A549 (cell line): ENCODE measurements around the gene ZNF446. TPM values are rescaled to one million over a fixed set of nuclear protein-coding genes. Genes with fewer than 3 reads are reported as not detected.
A peak's percentile ranks its signal among the peaks of the same experiment; 100 is the strongest.

Experiments
- ATAC-seq, 2 experiments: fragments of 200-7000 bp in 1 of 2; fragments of >200 bp in 1 of 2; cut with Nextera tagmentation in 1 of 2; cut with Tn5 transposase in 1 of 2; 3 replicates each; pipeline versions ENCODE4 v1.8.0 to v1.9.1; 2018 to 2020; ENCODE audit warnings: mild to moderate bottlenecking in 1 of 2, moderate library complexity in 1 of 2
- CTCF ChIA-PET: fragments of 300-600 bp; sonication (Branson Sonifier 250); formaldehyde crosslinking; extraction: SDS; loops from one replicate; lab custom pipeline; 2021; ENCODE audit warnings: antibody characterized with exemption, inconsistent platforms; lab: Yijun Ruan, JAX
- POLR2A ChIA-PET: fragments of 350-600 bp; formaldehyde crosslinking; extraction: SDS; loops from one replicate; lab custom pipeline; 2021; ENCODE audit warnings: antibody characterized with exemption, inconsistent platforms; lab: Yijun Ruan, JAX
- DNase-seq, 2 experiments: peaks; one replicate each; pipeline versions ENCODE4 v3.0.0 to v3.0.0-alpha.2; 2011 to 2016; ENCODE audit warnings: low read depth in 1 of 2, low spot score in 1 of 2
- FAIRE-seq: peaks from 2 replicates; lab custom pipeline; 2011; peaks lifted over from hg19 to GRCh38; lab: Jason Lieb, UNC
- H3K27ac ChIP-seq, 2 experiments: fragments of >200 bp; sonication (Bioruptor Twin); formaldehyde crosslinking; 3 replicates each; pipeline ENCODE4 v1.5.1; 2016 to 2017
- H3K4me1 ChIP-seq: fragments of >200 bp; sonication (Bioruptor Twin); formaldehyde crosslinking; 3 replicates; pipeline ENCODE4 v1.6.1; 2016
- H3K4me2 ChIP-seq: fragments of >200 bp; sonication (Bioruptor Twin); formaldehyde crosslinking; 3 replicates; pipeline ENCODE4 v1.6.1; 2016
- H3K4me3 ChIP-seq: fragments of >200 bp; sonication (Bioruptor Twin); formaldehyde crosslinking; 3 replicates; pipeline ENCODE4 v1.5.1; 2016
- H3K9me3 ChIP-seq: fragments of >200 bp; sonication (Bioruptor Twin); formaldehyde crosslinking; 3 replicates; pipeline ENCODE4 v1.6.1; 2016
- ATOH8 ChIP-seq: fragments of 250-450 bp; sonication (Bioruptor Pico); IDR thresholded peaks from 2 replicates; pipeline ENCODE4 v1.5.0; 2020; ENCODE audit warnings: low read depth, mild to moderate bottlenecking, moderate library complexity
- BCL3 ChIP-seq: fragments of >200 bp; sonication (Bioruptor Twin); formaldehyde crosslinking; IDR thresholded peaks from 3 replicates; pipeline ENCODE4 v1.6.1; 2016
- BHLHE40 ChIP-seq: IDR thresholded peaks from 2 replicates; pipeline ENCODE4 v1.6.1; 2012; ENCODE audit warnings: low read depth, low read length, inconsistent platforms
- CEBPB ChIP-seq, 2 experiments: fragments of >200 bp in 1 of 2; sonication (Bioruptor Twin) in 1 of 2; formaldehyde crosslinking in 1 of 2; IDR thresholded peaks; 2 replicates each; pipeline ENCODE4 v1.6.1; 2012 to 2016
- CHD4 ChIP-seq: fragments of 200-600 bp; sonication (generic); IDR thresholded peaks from 2 replicates; pipeline ENCODE4 v1.6.1; 2016; ENCODE audit warnings: antibody characterized with exemption, mild to moderate bottlenecking, borderline replicate concordance
- E2F6 ChIP-seq: IDR thresholded peaks from 2 replicates; pipeline ENCODE4 v1.6.1; 2012; ENCODE audit warnings: low read depth, borderline replicate concordance
- EP300 ChIP-seq, 2 experiments: fragments of >200 bp; sonication (Bioruptor Twin); formaldehyde crosslinking; IDR thresholded peaks; 2 replicates in 1 of 2; 3 replicates in 1 of 2; pipeline ENCODE4 v1.6.1; 2016 to 2017
- ESRRA ChIP-seq: fragments of 150-350 bp; IDR thresholded peaks from 2 replicates; pipeline ENCODE4 v1.6.1; 2014; ENCODE audit warnings: mild to moderate bottlenecking, low read length, borderline replicate concordance
- FOSB ChIP-seq: fragments of 250-450 bp; sonication (Bioruptor Pico); IDR thresholded peaks from 2 replicates; pipeline ENCODE4 v1.5.0; 2020; ENCODE audit warnings: mild to moderate bottlenecking, moderate library complexity
- FOXS1 ChIP-seq: fragments of 250-450 bp; sonication (Bioruptor Pico); IDR thresholded peaks from 2 replicates; pipeline ENCODE4 v1.5.0; 2020; ENCODE audit warnings: mild to moderate bottlenecking, moderate library complexity
- HEYL ChIP-seq: fragments of 250-450 bp; sonication (Bioruptor Pico); IDR thresholded peaks from 2 replicates; pipeline ENCODE4 v1.8.0; 2021; ENCODE audit warnings: mild to moderate bottlenecking, moderate library complexity
- HMGXB4 ChIP-seq: fragments of 250-450 bp; sonication (Bioruptor Pico); IDR thresholded peaks from 2 replicates; pipeline ENCODE4 v1.5.0; 2021; ENCODE audit warnings: mild to moderate bottlenecking, moderate library complexity, borderline replicate concordance
- HOXA7 ChIP-seq: fragments of 250-450 bp; sonication (Bioruptor Pico); IDR thresholded peaks from 2 replicates; pipeline ENCODE4 v1.5.0; 2020; ENCODE audit warnings: mild to moderate bottlenecking, moderate library complexity
- HOXB5 ChIP-seq: fragments of 250-450 bp; sonication (Bioruptor Pico); IDR thresholded peaks from 2 replicates; pipeline ENCODE4 v1.5.0; 2020; ENCODE audit warnings: mild to moderate bottlenecking, moderate library complexity
- JUN ChIP-seq, 2 experiments: fragments of >200 bp; sonication (Bioruptor Twin); formaldehyde crosslinking; IDR thresholded peaks; 2 replicates in 1 of 2; 3 replicates in 1 of 2; pipeline ENCODE4 v1.6.1; 2016 to 2017
- KDM5A ChIP-seq: fragments of 200-600 bp; sonication (generic); IDR thresholded peaks from 2 replicates; pipeline ENCODE4 v1.6.1; 2016; ENCODE audit warnings: antibody characterized with exemption, mild to moderate bottlenecking
- NR3C1 ChIP-seq: fragments of >200 bp; sonication (Bioruptor Twin); formaldehyde crosslinking; IDR thresholded peaks from 3 replicates; pipeline ENCODE4 v1.6.1; 2017
- PBX3 ChIP-seq: IDR thresholded peaks from 2 replicates; pipeline ENCODE4 v1.6.1; 2012
- PHF8 ChIP-seq: fragments of 200-600 bp; sonication (generic); IDR thresholded peaks from 2 replicates; pipeline ENCODE4 v1.6.1; 2016; ENCODE audit warnings: low read depth, mild to moderate bottlenecking, antibody characterized with exemption, moderate library complexity, borderline replicate concordance
- POLR2A ChIP-seq: IDR thresholded peaks from 2 replicates; pipeline ENCODE4 v1.6.1; 2012; ENCODE audit warnings: mild to moderate bottlenecking, low read length
- POLR2AphosphoS2 ChIP-seq: conservative IDR thresholded peaks from 2 replicates; pipeline ENCODE4 v1.6.1; 2012; ENCODE audit warnings: low read length, improper control_type of control experiment, inconsistent platforms
- RAD21 ChIP-seq, 2 experiments: fragments of >200 bp in 1 of 2; sonication (Bioruptor Twin) in 1 of 2; formaldehyde crosslinking in 1 of 2; IDR thresholded peaks in 1 of 2; conservative IDR thresholded peaks in 1 of 2; 2 replicates in 1 of 2; 3 replicates in 1 of 2; pipeline ENCODE4 v1.6.1; 2012 to 2018; ENCODE audit warnings: inconsistent platforms in 1 of 2
- RARB ChIP-seq: fragments of 250-450 bp; sonication (Bioruptor Pico); IDR thresholded peaks from 2 replicates; pipeline ENCODE4 v1.8.0; 2021; ENCODE audit warnings: mild to moderate bottlenecking, moderate library complexity
- RCOR1 ChIP-seq: fragments of 150-350 bp; IDR thresholded peaks from 2 replicates; pipeline ENCODE4 v1.6.1; 2014; ENCODE audit warnings: antibody characterized with exemption, low read length, low read depth
- RNF2 ChIP-seq: fragments of 200-600 bp; sonication (generic); IDR thresholded peaks from 2 replicates; pipeline ENCODE4 v1.6.1; 2016; ENCODE audit warnings: low read depth, mild to moderate bottlenecking, antibody characterized with exemption, moderate library complexity, borderline replicate concordance
- TFCP2L1 ChIP-seq: fragments of 250-450 bp; sonication (Bioruptor Pico); IDR thresholded peaks from 2 replicates; pipeline ENCODE4 v1.5.0; 2021; ENCODE audit warnings: mild to moderate bottlenecking
- TP53 ChIP-seq: fragments of 250-450 bp; sonication (Bioruptor Pico); IDR thresholded peaks from 2 replicates; pipeline ENCODE4 v1.5.0; 2021; ENCODE audit warnings: mild to moderate bottlenecking, moderate library complexity
- ZFP36 ChIP-seq: fragments of 450-650 bp; IDR thresholded peaks from 2 replicates; pipeline ENCODE4 v1.6.1; 2014; ENCODE audit warnings: borderline replicate concordance; ENCODE audit not compliant: partially characterized antibody
- ZNF302 ChIP-seq: fragments of 250-450 bp; sonication (Bioruptor Pico); IDR thresholded peaks from 2 replicates; pipeline ENCODE4 v1.9.0; 2021; ENCODE audit warnings: inconsistent platforms, mild to moderate bottlenecking, moderate library complexity
- ZSCAN20 ChIP-seq: fragments of 250-450 bp; sonication (Bioruptor Pico); IDR thresholded peaks from 2 replicates; pipeline ENCODE4 v1.8.0; 2022; ENCODE audit warnings: mild to moderate bottlenecking, moderate library complexity
- WGBS: methylation state at CpG from one replicate; pipeline ENCODE4 v1.1.6; 2017; ENCODE audit errors: missing lambda C conversion rate; 5-methylcytosine and 5-hydroxymethylcytosine counted together
- polyA plus RNA-seq, 4 experiments: library from polyadenylated mRNA; depleted of rRNA in 3 of 4; stranded (reverse); fragments of >200 nt; fragmentation: RNase III in 1 of 4; extraction: RNeasy Plus Mini Kit Qiagen cat#74134 plus additional on column Dnase treatment in 1 of 4; gene quantifications; 2 replicates in 3 of 4; 3 replicates in 1 of 4; pipeline ENCODE4 v1.2.3, GENCODE V29; 2011 to 2017

The ZNF446 gene
- polyA plus RNA-seq, 2 of the 4 experiments (the other 2 are of a cell fraction), result 6.2 to 11.0 TPM

GRCh38 chr19:58474997-58475713, 997 bp upstream of the ZNF446 start:
- WGBS, result 45% methylated on average over 23 of the region's 27 CpGs
- CTCF ChIA-PET, result interaction anchor here (0.5 to 5.2 kb wide), 5 partner anchors 15 to 68 kb away, joined by 3 to 39 read pairs (median 3); partner anchors contain the start of gene ZBTB45
- Histone ChIP-seq H3K4me1 (peaks cover 14% of the 10 kb centered on the region; the same call in 2 of the 3 replicates), H3K4me2 (peak overlapping the region; percentile 91), H3K4me3 (peak overlapping the region; percentile 57), H3K9me3 (no peaks in the 10 kb centered on the region), H3K27ac (peak overlapping the region; percentile 76 to 93)
- FAIRE-seq, result no peak
- POLR2A ChIA-PET, result interaction anchor here (0.8 to 1.2 kb wide), 3 partner anchors 9 to 45 kb away, joined by 3 to 5 read pairs (median 3); partner anchors contain the start of gene ZBTB45
- DNase-seq, result no peak
- TF ChIP-seq HOXB5 (CRISPR knock-in tag), result no peak
- no peak for TF ChIP-seq FOXS1
- peak; percentile 40; the same call in 1 of the 2 replicates for TF ChIP-seq TP53
- peak; percentile 16 to 20 for ATAC-seq

- no peaks in the 10 kb centered on the region for H3K9me3 ChIP-seq
- H3K4me1 ChIP-seq, result peaks cover 14% of the 10 kb centered on the region; the same call in 2 of the 3 replicates
- FAIRE-seq (no peak), ATAC-seq (peak; percentile 1 to 4; a peak in 4 of 6 replicates), DNase-seq (peak in 1 of 2 experiments; percentile 28)
- peak overlapping the region; percentile 57 for H3K4me3 ChIP-seq
- TF ChIP-seq POLR2A (no peak), CHD4 (no peak), EP300 (IDR thresholded peaks at IDR 0.05) (no peak), NR3C1 (no peak), PHF8 (no peak), ESRRA (no peak), ZFP36 (no peak), E2F6 (peak; percentile 29; the same call in 1 of the 2 replicates), BCL3 (no peak), HOXA7 (peak; percentile 10; the same call in 1 of the 2 replicates), KDM5A (no peak), TFCP2L1 (CRISPR knock-in tag) (0 out of 2 replicates have a peak, but pooled peaks have one; percentile 25), POLR2AphosphoS2 (no peak), RAD21 (conservative IDR thresholded peaks at IDR 0.05 in 1 of 2, IDR thresholded peaks at IDR 0.05 in 1 of 2) (no peak), BHLHE40 (no peak), ZSCAN20 (no peak), TP53 (peak; percentile 76; the same call in 1 of the 2 replicates), FOSB (CRISPR knock-in tag) (no peak), CEBPB (IDR thresholded peaks at IDR 0.05) (no peak), RARB (CRISPR knock-in tag) (no peak), FOXS1 (no peak), RNF2 (no peak), ZNF302 (CRISPR knock-in tag) (no peak), JUN (IDR thresholded peaks at IDR 0.05) (no peak), HEYL (CRISPR knock-in tag) (no peak), RCOR1 (no peak), PBX3 (no peak), HMGXB4 (CRISPR knock-in tag) (0 out of 2 replicates have a peak, but pooled peaks have one; percentile 61), ATOH8 (CRISPR knock-in tag) (no peak)
- CTCF ChIA-PET, result interaction anchor here (1.3 to 5.2 kb wide), 3 partner anchors 22 to 43 kb away, joined by 3 to 39 read pairs (median 4); partner anchors contain the start of gene ZBTB45
- 14% methylated on average over 24 of the region's 27 CpGs for WGBS
- H3K27ac ChIP-seq, result peak overlapping the region; percentile 76 to 93
- peak overlapping the region; percentile 91 for H3K4me2 ChIP-seq
- POLR2A ChIA-PET, result interaction anchor here (1.0 kb wide), 1 partner anchor 43 kb away, joined by 3 read pairs; the partner anchor contains the start of gene ZBTB45
Observed at GRCh38 chr19:58476498-58477015, 405 bp downstream of the ZNF446 start.
